ENCODE results near the gene ROR1. TPM values are rescaled to one million over a fixed set of nuclear protein-coding genes. Genes with fewer than 3 reads are reported as not detected.

ROR1 gene
- 10.5 TPM for total RNA-seq
- polyA plus RNA-seq (ENCODE audit: insufficient read depth in 1 of 8, insufficient read length in 8 of 8, low replicate concordance in 1 of 8): 10 to 100 TPM in 6 of 8 donors, 1 to 10 TPM in 2; 7.2 to 22.4 (median 11.7) TPM
- long read RNA-seq, donor 1, full-length matches to known transcripts: 1 of 1 reads
- long read RNA-seq, donor 1, partial matches to known transcripts: 0 of 1 reads
- long read RNA-seq, donor 1, other reads (novel, unspliced or antisense): 0 of 1 reads
- long read RNA-seq, donor 2, full-length matches to known transcripts: 1 of 1 reads
- long read RNA-seq, donor 2, partial matches to known transcripts: 0 of 1 reads
- long read RNA-seq, donor 2, other reads (novel, unspliced or antisense): 0 of 1 reads
- long read RNA-seq, donor 3, full-length matches to known transcripts: 4 of 4 reads
- long read RNA-seq, donor 3, partial matches to known transcripts: 0 of 4 reads
- long read RNA-seq, donor 3, other reads (novel, unspliced or antisense): 0 of 4 reads
- long read RNA-seq, donor 4, full-length matches to known transcripts: 3 of 3 reads
- long read RNA-seq, donor 4, partial matches to known transcripts: 0 of 3 reads
- long read RNA-seq, donor 4, other reads (novel, unspliced or antisense): 0 of 3 reads
- long read RNA-seq, donor 5, full-length matches to known transcripts: 4 of 4 reads
- long read RNA-seq, donor 5, partial matches to known transcripts: 0 of 4 reads
- long read RNA-seq, donor 5, other reads (novel, unspliced or antisense): 0 of 4 reads
- long read RNA-seq, donor 6: 0 reads
- long read RNA-seq, donor 7, full-length matches to known transcripts: 1 of 1 reads
- long read RNA-seq, donor 7, partial matches to known transcripts: 0 of 1 reads
- long read RNA-seq, donor 7, other reads (novel, unspliced or antisense): 0 of 1 reads
- long read RNA-seq, donor 8, full-length matches to known transcripts: 2 of 2 reads
- long read RNA-seq, donor 8, partial matches to known transcripts: 0 of 2 reads
- long read RNA-seq, donor 8, other reads (novel, unspliced or antisense): 0 of 2 reads
- long read RNA-seq, donor 9, full-length matches to known transcripts: 1 of 1 reads
- long read RNA-seq, donor 9, partial matches to known transcripts: 0 of 1 reads
- long read RNA-seq, donor 9, other reads (novel, unspliced or antisense): 0 of 1 reads
- long read RNA-seq, donor 10, full-length matches to known transcripts: 3 of 3 reads
- long read RNA-seq, donor 10, partial matches to known transcripts: 0 of 3 reads
- long read RNA-seq, donor 10, other reads (novel, unspliced or antisense): 0 of 3 reads
- long read RNA-seq, donor 11, full-length matches to known transcripts: 2 of 2 reads
- long read RNA-seq, donor 11, partial matches to known transcripts: 0 of 2 reads
- long read RNA-seq, donor 11, other reads (novel, unspliced or antisense): 0 of 2 reads

DNA sequence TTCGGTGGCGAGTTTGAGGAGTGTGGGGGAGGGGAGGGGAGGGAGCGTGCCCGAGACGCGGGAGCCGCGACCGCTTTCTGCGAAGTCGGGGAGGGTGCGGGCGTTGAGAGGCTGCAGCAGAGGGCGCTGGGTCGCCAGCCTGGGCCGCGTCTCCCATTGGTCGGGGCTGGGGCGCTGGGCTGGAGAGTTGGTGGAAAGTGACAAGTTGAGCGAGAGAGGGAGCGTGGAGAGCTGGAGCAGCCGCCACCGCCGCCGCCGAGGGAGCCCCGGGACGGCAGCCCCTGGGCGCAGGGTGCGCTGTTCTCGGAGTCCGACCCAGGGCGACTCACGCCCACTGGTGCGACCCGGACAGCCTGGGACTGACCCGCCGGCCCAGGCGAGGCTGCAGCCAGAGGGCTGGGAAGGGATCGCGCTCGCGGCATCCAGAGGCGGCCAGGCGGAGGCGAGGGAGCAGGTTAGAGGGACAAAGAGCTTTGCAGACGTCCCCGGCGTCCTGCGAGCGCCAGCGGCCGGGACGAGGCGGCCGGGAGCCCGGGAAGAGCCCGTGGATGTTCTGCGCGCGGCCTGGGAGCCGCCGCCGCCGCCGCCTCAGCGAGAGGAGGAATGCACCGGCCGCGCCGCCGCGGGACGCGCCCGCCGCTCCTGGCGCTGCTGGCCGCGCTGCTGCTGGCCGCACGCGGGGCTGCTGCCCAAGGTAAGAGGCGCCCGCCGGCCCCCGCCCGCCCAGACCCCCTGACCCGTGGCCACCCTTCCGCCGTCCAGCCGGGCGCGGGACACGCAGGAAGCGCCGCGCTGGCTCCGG is at the start of gene ROR1:
ROR1 (plus strand) TSS at position 203 of the 802 bp plus-strand sequence.
- Histone ChIP-seq H3K9me3 (replicated peaks; ENCODE audit: control insufficient read depth, low read depth, low read length) (no peaks in the 10 kb centered on the region), H3K36me3 (ENCODE audit: control insufficient read depth, insufficient read depth, low read length) (no peaks in the 10 kb centered on the region), H3K4me1 (ENCODE audit: control insufficient read depth, insufficient read depth, low read length) (peaks cover 2% of the 10 kb centered on the region), H3K27me3 (ENCODE audit: control insufficient read depth, insufficient read depth, low read length) (peaks cover 7% of the 10 kb centered on the region), H3K27ac (ENCODE audit: low read length) (peak within 1 kb of the TSS; percentile 64), H3K4me3 (ENCODE audit: low read length) (peak within 1 kb of the TSS; percentile 64)
- WGBS (ENCODE audit: insufficient coverage): under 1% methylated on average over 99 of the region's 99 CpGs
- DNase-seq: peak; percentile 93

- DNase-seq: no peak
- H3K9me3 ChIP-seq (replicated peaks; ENCODE audit: control insufficient read depth, low read depth, low read length): no peaks in the 10 kb centered on the region
- no peaks in the 10 kb centered on the region for H3K27me3 ChIP-seq (ENCODE audit: control insufficient read depth, insufficient read depth, low read length)
- no peak overlapping the region for H3K4me3 ChIP-seq (ENCODE audit: low read length)
- WGBS (ENCODE audit: insufficient coverage): 100% methylated on average over 1 of the region's 3 CpGs
- no peaks in the 10 kb centered on the region for H3K4me1 ChIP-seq (ENCODE audit: control insufficient read depth, insufficient read depth, low read length)
- H3K27ac ChIP-seq (ENCODE audit: low read length): no peak overlapping the region
- H3K36me3 ChIP-seq (ENCODE audit: control insufficient read depth, insufficient read depth, low read length): no peaks in the 10 kb centered on the region
Observed at GRCh38 chr1:63724375-63724899, 49.4 kb upstream of the ROR1 start.

DNA sequence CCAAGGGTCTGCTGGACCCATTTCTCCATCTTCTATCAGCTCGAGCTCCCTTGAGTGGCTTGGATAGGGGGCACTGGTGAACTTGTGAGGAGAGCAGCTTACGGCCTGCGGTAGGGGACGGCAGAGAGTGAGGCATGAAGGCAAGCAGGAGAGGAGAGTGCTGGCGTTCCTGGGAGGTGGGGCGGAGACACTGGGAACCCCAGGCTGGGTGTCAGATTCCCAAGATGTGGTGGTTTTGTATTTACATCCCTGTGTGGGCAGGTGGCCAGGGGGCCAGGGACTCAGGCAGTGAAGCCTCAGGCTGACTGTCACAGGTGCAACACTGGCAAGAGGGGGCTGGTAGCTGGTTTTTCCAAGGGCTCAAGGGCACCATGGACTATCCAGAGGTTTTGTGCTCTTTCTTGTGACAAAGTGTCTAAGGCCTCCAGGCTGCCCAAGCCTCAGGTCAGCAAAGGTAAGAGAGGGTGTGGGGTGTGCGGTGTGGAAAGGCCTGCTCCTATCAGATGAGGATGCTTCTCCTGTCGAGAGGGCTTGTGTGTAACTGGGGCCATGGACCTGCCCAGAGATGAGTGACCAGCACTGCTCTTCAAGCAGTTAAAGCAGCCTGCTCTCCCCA is 45.1 kb upstream of the ROR1 start:
- no peaks in the 10 kb centered on the region for H3K9me3 ChIP-seq (replicated peaks; ENCODE audit: control insufficient read depth, low read depth, low read length)
- DNase-seq: no peak
- 87% methylated on average over 5 of the region's 8 CpGs for WGBS (ENCODE audit: insufficient coverage)
- peaks cover 9% of the 10 kb centered on the region for H3K4me1 ChIP-seq (ENCODE audit: control insufficient read depth, insufficient read depth, low read length)
- no peak overlapping the region for H3K4me3 ChIP-seq (ENCODE audit: low read length)
- no peaks in the 10 kb centered on the region for H3K27me3 ChIP-seq (ENCODE audit: control insufficient read depth, insufficient read depth, low read length)
- H3K36me3 ChIP-seq (ENCODE audit: control insufficient read depth, insufficient read depth, low read length): no peaks in the 10 kb centered on the region
- no peak overlapping the region for H3K27ac ChIP-seq (ENCODE audit: low read length)

DNA sequence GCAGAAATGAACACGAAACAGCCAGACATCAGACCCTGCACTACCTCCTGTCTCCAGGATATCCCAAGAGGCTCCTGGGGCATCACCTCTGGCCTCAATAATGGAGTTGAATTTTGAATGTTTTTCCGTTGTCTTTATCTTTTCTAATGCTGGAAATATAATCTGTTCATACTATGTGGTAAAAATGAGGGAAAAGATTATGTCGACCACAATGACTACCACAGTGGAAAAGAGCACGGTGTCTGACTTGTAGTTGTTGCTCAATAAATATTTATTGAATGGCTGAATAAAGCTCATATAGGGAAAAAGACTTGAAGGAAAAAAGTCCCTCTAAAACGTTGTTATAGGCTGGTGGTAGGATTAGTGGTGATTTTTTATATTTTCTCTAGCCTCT is 44.6 kb upstream of the ROR1 start:
- H3K9me3 ChIP-seq (replicated peaks; ENCODE audit: control insufficient read depth, low read depth, low read length): no peaks in the 10 kb centered on the region
- no peaks in the 10 kb centered on the region for H3K27me3 ChIP-seq (ENCODE audit: control insufficient read depth, insufficient read depth, low read length)
- no peaks in the 10 kb centered on the region for H3K36me3 ChIP-seq (ENCODE audit: control insufficient read depth, insufficient read depth, low read length)
- H3K4me3 ChIP-seq (ENCODE audit: low read length): no peak overlapping the region
- DNase-seq: no peak
- peaks cover 9% of the 10 kb centered on the region for H3K4me1 ChIP-seq (ENCODE audit: control insufficient read depth, insufficient read depth, low read length)
- no CpG with 5 or more reads among the region's 5 CpGs for WGBS (ENCODE audit: insufficient coverage)
- H3K27ac ChIP-seq (ENCODE audit: low read length): no peak overlapping the region

GRCh38 chr1:63730211-63730610 is 43.6 kb upstream of the ROR1 start:
- Histone ChIP-seq H3K4me1 (ENCODE audit: control insufficient read depth, insufficient read depth, low read length) (peaks cover 9% of the 10 kb centered on the region), H3K27me3 (ENCODE audit: control insufficient read depth, insufficient read depth, low read length) (no peaks in the 10 kb centered on the region), H3K36me3 (ENCODE audit: control insufficient read depth, insufficient read depth, low read length) (no peaks in the 10 kb centered on the region), H3K9me3 (replicated peaks; ENCODE audit: control insufficient read depth, low read depth, low read length) (no peaks in the 10 kb centered on the region), H3K4me3 (ENCODE audit: low read length) (no peak overlapping the region), H3K27ac (ENCODE audit: low read length) (no peak overlapping the region)
- peak; percentile 48 for DNase-seq
- WGBS (ENCODE audit: insufficient coverage): 20% methylated on average over 1 of the region's 4 CpGs

DNA sequence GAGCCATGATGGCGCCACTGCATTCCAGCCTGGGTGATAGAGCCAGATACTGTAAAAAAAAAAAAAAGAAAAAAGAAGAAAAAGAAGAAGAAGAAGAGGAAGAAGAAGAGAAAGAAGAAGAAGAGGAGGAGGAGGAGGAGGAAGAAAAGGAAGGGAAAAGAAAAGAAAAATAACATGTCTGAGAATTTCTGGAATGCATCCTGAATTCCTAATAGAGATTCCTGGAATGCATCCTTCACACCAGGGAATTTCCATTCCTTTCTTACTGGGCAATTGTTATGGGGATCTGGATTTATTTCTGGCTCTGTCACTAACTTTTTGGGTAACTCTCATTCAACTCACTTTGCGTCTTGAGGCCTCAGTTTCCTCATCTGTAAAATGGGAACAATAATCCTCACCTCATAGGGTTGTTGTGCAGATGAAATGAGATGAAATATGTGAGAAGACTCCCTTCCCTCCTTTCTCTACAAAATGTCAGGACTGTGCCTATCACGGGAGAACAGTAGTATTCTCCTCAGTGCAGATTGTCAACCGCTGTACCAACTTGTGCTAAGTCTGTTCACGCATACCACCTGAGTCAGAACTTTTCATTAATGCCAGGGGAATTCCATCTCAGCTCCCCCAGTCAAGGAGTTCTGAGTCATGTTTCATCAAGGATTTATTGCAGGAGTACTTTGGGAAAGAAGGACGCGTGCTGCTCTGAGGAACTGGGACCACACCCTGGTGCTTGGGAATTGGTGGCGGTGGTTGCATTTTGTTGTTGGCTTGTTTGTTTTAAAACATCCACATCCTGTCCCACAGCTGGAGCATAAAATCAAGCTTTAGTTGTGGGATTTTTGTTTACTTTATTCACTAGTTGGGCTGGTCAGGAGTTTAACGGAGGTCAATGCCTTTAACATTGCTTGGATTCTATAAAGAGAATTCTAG is 42.4 kb upstream of the ROR1 start:
- WGBS (ENCODE audit: insufficient coverage): 66% methylated on average over 3 of the region's 9 CpGs
- Histone ChIP-seq H3K4me1 (ENCODE audit: control insufficient read depth, insufficient read depth, low read length) (peaks cover 9% of the 10 kb centered on the region), H3K4me3 (ENCODE audit: low read length) (no peak overlapping the region), H3K27ac (ENCODE audit: low read length) (peak overlapping the region; percentile 48), H3K27me3 (ENCODE audit: control insufficient read depth, insufficient read depth, low read length) (no peaks in the 10 kb centered on the region), H3K36me3 (ENCODE audit: control insufficient read depth, insufficient read depth, low read length) (no peaks in the 10 kb centered on the region), H3K9me3 (replicated peaks; ENCODE audit: control insufficient read depth, low read depth, low read length) (no peaks in the 10 kb centered on the region)
- peak; percentile 89 for DNase-seq

- no CpG with 5 or more reads among the region's 1 CpG for WGBS (ENCODE audit: insufficient coverage)
- Histone ChIP-seq H3K9me3 (replicated peaks; ENCODE audit: control insufficient read depth, low read depth, low read length) (no peaks in the 10 kb centered on the region), H3K4me3 (ENCODE audit: low read length) (no peak overlapping the region), H3K27ac (ENCODE audit: low read length) (peak overlapping the region; percentile 49), H3K4me1 (ENCODE audit: control insufficient read depth, insufficient read depth, low read length) (peaks cover 9% of the 10 kb centered on the region), H3K36me3 (ENCODE audit: control insufficient read depth, insufficient read depth, low read length) (no peaks in the 10 kb centered on the region), H3K27me3 (ENCODE audit: control insufficient read depth, insufficient read depth, low read length) (no peaks in the 10 kb centered on the region)
- peak; percentile 54 for DNase-seq
Observed at GRCh38 chr1:63732666-63733065, 41.2 kb upstream of the ROR1 start.

GRCh38 chr1:63738772-63739171 is 35.0 kb upstream of the ROR1 start:
- no peak overlapping the region for H3K27ac ChIP-seq (ENCODE audit: low read length)
- no peaks in the 10 kb centered on the region for H3K4me1 ChIP-seq (ENCODE audit: control insufficient read depth, insufficient read depth, low read length)
- no peak for DNase-seq
- H3K4me3 ChIP-seq (ENCODE audit: low read length): no peak overlapping the region
- H3K36me3 ChIP-seq (ENCODE audit: control insufficient read depth, insufficient read depth, low read length): no peaks in the 10 kb centered on the region
- no peaks in the 10 kb centered on the region for H3K27me3 ChIP-seq (ENCODE audit: control insufficient read depth, insufficient read depth, low read length)
- no peaks in the 10 kb centered on the region for H3K9me3 ChIP-seq (replicated peaks; ENCODE audit: control insufficient read depth, low read depth, low read length)
- no CpG with 5 or more reads among the region's 1 CpG for WGBS (ENCODE audit: insufficient coverage)
